ENCODE results near the gene PLVAP. TPM values are rescaled to one million over a fixed set of nuclear protein-coding genes. Genes with fewer than 3 reads are reported as not detected.

PLVAP gene
- total and polyA plus RNA-seq, 11 donors: 7.1 to 52.8 (median 24.5) TPM

GRCh38 chr19:17332677-17333581 lies 44.2 kb downstream of the PLVAP start:
- no peak overlapping the region for H3K27ac ChIP-seq
- ATAC-seq (no peak), DNase-seq (no peak)
- TF ChIP-seq POLR2A (IDR thresholded peaks at IDR 0.05) (no peak), CTCF (IDR thresholded peaks at IDR 0.05) (no peak)
- 96 to 97% (median 96%) methylated on average over 45 of the region's 45 CpGs for WGBS, 4 donors
- peaks cover 0 to 17% (median 0%) of the 10 kb centered on the region in 9 donors for H3K27me3 ChIP-seq
- H3K4me3 ChIP-seq: no peak overlapping the region
- H3K4me1 ChIP-seq: peaks cover 0 to 47% (median 24%) of the 10 kb centered on the region in 12 donors
- H3K9me3 ChIP-seq: no peaks in the 10 kb centered on the region
- intact Hi-C loops (cut with DNase I): loop anchor here in 1 of 10 donors (2.0 kb wide), 1 partner anchor 22 kb away; no protein-coding TSS in a partner anchor
- H3K36me3 ChIP-seq: peaks cover 0 to 9% (median 0%) of the 10 kb centered on the region in 9 donors

- Histone ChIP-seq H3K27ac (no peak overlapping the region), H3K36me3 (peaks cover 0 to 15% (median 0%) of the 10 kb centered on the region in 9 donors), H3K4me3 (no peak overlapping the region), H3K4me1 (peaks cover 0 to 46% (median 20%) of the 10 kb centered on the region in 12 donors), H3K27me3 (peaks cover 0 to 17% (median 0%) of the 10 kb centered on the region in 9 donors), H3K9me3 (no peaks in the 10 kb centered on the region)
- ATAC-seq: no peak
- intact Hi-C loops (cut with DNase I): loop anchor here in 1 of 10 donors (2.0 kb wide), 1 partner anchor 22 kb away; no protein-coding TSS in a partner anchor
- TF ChIP-seq POLR2A (IDR thresholded peaks at IDR 0.05) (no peak), CTCF (IDR thresholded peaks at IDR 0.05) (no peak)
- WGBS, 4 donors: 90 to 95% (median 93%) methylated on average over 8 of the region's 8 CpGs
- DNase-seq: no peak
These were observed 44.8 kb downstream of the PLVAP start for GRCh38 chr19:17332360-17332676.

- Histone ChIP-seq H3K36me3 (peaks cover 0 to 17% (median 0%) of the 10 kb centered on the region in 9 donors), H3K27ac (no peak overlapping the region), H3K27me3 (peaks cover 0 to 17% (median 0%) of the 10 kb centered on the region in 9 donors), H3K4me3 (no peak overlapping the region), H3K9me3 (no peaks in the 10 kb centered on the region), H3K4me1 (peaks cover 0 to 42% (median 18%) of the 10 kb centered on the region in 12 donors)
- intact Hi-C loops (cut with DNase I): no loop called here
- DNase-seq (no peak), ATAC-seq (no peak)
- WGBS, 4 donors: 83 to 90% (median 89%) methylated on average over 13 of the region's 13 CpGs
- TF ChIP-seq CTCF (IDR thresholded peaks at IDR 0.05) (no peak), POLR2A (IDR thresholded peaks at IDR 0.05) (no peak)
These were observed 46.0 kb downstream of the PLVAP start for GRCh38 chr19:17331045-17331558.
